ENCODE measurements around the gene SPP1.

GRCh38 chr4:87938746-87939145, 36.8 kb upstream of the SPP1 start:
- TF ChIP-seq POLR2A (IDR thresholded peaks at IDR 0.05) (no peak), CTCF (IDR thresholded peaks at IDR 0.05) (no peak)
